Esophagus squamous epithelium (tissue), 4 donors: ENCODE measurements around the gene ALPK3.

Source experiments
- POLR2A ChIP-seq, 4 donors: fragments of 450-650 bp; IDR thresholded peaks; one replicate each; pipeline ENCODE4 v1.6.1; 2017; ENCODE audit warnings: antibody characterized with exemption in 4 of 4, mild to moderate bottlenecking in 4 of 4, moderate library complexity in 3 of 4
- TF ChIP-seq, protein P1 (sequence below), 6 experiments: fragments of 450-650 bp in 4 of 6; fragments of 200-600 bp in 2 of 6; sonication (generic) in 2 of 6; IDR thresholded peaks; one replicate each; pipeline ENCODE4 v1.5.1; 2016 to 2019; ENCODE audit warnings: antibody characterized with exemption in 6 of 6, mild to moderate bottlenecking in 4 of 6, moderate library complexity in 4 of 6

DNA sequence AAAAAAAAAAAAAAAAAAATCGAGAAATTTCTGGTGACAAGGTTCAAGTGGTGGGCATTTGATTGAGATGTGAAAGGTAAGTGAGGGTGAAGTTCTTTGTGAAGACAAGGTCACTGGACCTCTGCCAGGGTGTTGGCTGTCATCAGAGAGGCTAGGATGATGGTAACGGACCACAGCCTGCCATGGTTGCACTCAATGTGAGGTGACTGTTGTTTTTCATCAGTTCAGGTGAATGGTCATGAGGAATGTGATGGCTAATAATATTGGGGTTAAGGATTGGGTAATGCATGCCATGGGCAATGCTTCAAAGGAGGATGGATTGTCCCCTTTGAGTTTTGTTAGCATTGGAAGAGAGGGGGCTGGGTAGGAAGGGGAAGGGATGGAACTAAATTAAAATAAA lies 4.3 kb upstream of the ALPK3 start:
- TF ChIP-seq, protein P1, sequence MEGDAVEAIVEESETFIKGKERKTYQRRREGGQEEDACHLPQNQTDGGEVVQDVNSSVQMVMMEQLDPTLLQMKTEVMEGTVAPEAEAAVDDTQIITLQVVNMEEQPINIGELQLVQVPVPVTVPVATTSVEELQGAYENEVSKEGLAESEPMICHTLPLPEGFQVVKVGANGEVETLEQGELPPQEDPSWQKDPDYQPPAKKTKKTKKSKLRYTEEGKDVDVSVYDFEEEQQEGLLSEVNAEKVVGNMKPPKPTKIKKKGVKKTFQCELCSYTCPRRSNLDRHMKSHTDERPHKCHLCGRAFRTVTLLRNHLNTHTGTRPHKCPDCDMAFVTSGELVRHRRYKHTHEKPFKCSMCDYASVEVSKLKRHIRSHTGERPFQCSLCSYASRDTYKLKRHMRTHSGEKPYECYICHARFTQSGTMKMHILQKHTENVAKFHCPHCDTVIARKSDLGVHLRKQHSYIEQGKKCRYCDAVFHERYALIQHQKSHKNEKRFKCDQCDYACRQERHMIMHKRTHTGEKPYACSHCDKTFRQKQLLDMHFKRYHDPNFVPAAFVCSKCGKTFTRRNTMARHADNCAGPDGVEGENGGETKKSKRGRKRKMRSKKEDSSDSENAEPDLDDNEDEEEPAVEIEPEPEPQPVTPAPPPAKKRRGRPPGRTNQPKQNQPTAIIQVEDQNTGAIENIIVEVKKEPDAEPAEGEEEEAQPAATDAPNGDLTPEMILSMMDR (IDR thresholded peaks at IDR 0.05) = no peak
- no peak for TF ChIP-seq POLR2A (IDR thresholded peaks at IDR 0.05)
